ENCODE measurements around the gene FBXO41.

FBXO41 gene

DNA sequence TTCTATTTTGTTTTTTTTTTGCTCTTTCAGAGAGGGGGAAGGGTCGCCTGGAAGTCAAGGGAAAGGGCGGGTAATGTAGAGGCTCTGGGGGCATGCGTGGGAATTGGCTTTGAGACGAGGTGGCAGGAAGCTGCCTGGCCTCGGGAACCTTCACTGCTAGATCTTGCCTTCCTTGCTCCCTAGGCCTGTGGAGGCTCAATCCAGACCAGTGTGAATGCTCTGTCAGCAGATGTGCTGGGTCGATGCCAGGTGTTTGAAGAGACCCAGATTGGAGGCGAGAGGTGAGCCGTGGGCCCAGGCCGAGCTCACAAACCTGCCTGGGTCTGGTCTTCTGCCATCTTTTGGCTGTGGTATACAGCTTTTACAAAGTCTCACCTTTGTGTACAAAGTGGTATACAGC, 34.6 kb downstream of the FBXO41 start:
- ChIA-PET POLR2A (interaction anchor here (1.0 kb wide), 1 partner anchor 16 kb away, joined by 3 read pairs; the partner anchor contains the start of gene CCT7), CTCF (interaction anchor here (1.5 to 2.0 kb wide), 2 partner anchors 10 to 37 kb away, joined by 3 to 7 read pairs; no protein-coding TSS in a partner anchor)
- no peaks in the 10 kb centered on the region for H3K4me1 ChIP-seq (ENCODE audit: control insufficient read depth, insufficient read depth, low read length)
- no peak for TF ChIP-seq ZNF768 (tag by site-specific recombination; IDR thresholded peaks at IDR 0.05)
- TF ChIP-seq, protein P1, sequence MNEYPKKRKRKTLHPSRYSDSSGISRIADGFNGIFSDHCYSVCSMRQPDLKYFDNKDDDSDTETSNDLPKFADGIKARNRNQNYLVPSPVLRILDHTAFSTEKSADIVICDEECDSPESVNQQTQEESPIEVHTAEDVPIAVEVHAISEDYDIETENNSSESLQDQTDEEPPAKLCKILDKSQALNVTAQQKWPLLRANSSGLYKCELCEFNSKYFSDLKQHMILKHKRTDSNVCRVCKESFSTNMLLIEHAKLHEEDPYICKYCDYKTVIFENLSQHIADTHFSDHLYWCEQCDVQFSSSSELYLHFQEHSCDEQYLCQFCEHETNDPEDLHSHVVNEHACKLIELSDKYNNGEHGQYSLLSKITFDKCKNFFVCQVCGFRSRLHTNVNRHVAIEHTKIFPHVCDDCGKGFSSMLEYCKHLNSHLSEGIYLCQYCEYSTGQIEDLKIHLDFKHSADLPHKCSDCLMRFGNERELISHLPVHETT (tag by site-specific recombination; IDR thresholded peaks at IDR 0.05) = no peak
- no peak for TF ChIP-seq ZNF274 (IDR thresholded peaks at IDR 0.05; ENCODE audit: low read length)
- TF ChIP-seq ZNF274 (tag by site-specific recombination; IDR thresholded peaks at IDR 0.05; ENCODE audit: borderline replicate concordance) = no peak
- TF ChIP-seq, protein P2, sequence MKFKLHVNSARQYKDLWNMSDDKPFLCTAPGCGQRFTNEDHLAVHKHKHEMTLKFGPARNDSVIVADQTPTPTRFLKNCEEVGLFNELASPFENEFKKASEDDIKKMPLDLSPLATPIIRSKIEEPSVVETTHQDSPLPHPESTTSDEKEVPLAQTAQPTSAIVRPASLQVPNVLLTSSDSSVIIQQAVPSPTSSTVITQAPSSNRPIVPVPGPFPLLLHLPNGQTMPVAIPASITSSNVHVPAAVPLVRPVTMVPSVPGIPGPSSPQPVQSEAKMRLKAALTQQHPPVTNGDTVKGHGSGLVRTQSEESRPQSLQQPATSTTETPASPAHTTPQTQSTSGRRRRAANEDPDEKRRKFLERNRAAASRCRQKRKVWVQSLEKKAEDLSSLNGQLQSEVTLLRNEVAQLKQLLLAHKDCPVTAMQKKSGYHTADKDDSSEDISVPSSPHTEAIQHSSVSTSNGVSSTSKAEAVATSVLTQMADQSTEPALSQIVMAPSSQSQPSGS (tag by site-specific recombination; IDR thresholded peaks at IDR 0.05; ENCODE audit: low read depth) = no peak
- TF ChIP-seq BCL11A (tag by site-specific recombination; IDR thresholded peaks at IDR 0.05; ENCODE audit: low read depth) = no peak
- TF ChIP-seq BCL11B (tag by site-specific recombination; IDR thresholded peaks at IDR 0.05; ENCODE audit: low read depth) = no peak
- TF ChIP-seq PRDM1 (tag by site-specific recombination; IDR thresholded peaks at IDR 0.05) = no peak
- no peak for TF ChIP-seq ZNF549 (tag by site-specific recombination; IDR thresholded peaks at IDR 0.05)
- TF ChIP-seq, protein P3, sequence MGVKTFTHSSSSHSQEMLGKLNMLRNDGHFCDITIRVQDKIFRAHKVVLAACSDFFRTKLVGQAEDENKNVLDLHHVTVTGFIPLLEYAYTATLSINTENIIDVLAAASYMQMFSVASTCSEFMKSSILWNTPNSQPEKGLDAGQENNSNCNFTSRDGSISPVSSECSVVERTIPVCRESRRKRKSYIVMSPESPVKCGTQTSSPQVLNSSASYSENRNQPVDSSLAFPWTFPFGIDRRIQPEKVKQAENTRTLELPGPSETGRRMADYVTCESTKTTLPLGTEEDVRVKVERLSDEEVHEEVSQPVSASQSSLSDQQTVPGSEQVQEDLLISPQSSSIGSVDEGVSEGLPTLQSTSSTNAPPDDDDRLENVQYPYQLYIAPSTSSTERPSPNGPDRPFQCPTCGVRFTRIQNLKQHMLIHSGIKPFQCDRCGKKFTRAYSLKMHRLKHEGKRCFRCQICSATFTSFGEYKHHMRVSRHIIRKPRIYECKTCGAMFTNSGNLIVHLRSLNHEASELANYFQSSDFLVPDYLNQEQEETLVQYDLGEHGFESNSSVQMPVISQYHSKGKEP (tag by site-specific recombination; IDR thresholded peaks at IDR 0.05) = no peak
- no peak overlapping the region for H3K4me3 ChIP-seq (ENCODE audit: low read depth, low read length)
- H3K9me3 ChIP-seq (ENCODE audit: control insufficient read depth, insufficient read depth, low read depth, low read length) = no peaks in the 10 kb centered on the region
- no peak overlapping the region for H3K27ac ChIP-seq (ENCODE audit: extremely low read depth, low read depth, low read length)
- peaks cover 69 to 99% of the 10 kb centered on the region in 2 experiments for H3K36me3 ChIP-seq (ENCODE audit: control insufficient read depth in 2 of 2, insufficient read depth in 1 of 2, low read length in 2 of 2)

DNA sequence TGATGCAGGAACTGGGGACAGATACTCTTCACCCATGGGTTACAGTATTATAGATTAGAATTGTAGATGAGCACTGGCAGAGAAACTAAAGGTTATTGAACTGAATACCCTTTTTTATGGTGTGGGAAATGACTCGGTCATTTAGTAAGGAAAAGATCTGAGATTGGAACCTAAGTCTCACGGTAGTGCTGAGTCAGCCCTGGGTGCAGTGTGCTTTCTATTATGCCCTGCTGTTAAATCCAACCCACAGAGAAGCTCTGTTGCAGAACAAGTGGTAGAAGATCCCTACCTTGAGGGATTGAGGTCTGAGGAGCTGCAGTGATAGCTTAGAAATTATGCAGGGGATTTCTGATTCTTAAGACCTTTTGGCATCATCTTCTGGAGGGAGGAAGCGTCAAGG, 37.4 kb downstream of the FBXO41 start:
- no peaks in the 10 kb centered on the region for H3K9me3 ChIP-seq (ENCODE audit: control insufficient read depth, insufficient read depth, low read depth, low read length)
- H3K4me3 ChIP-seq (ENCODE audit: low read depth, low read length) = no peak overlapping the region
- H3K4me1 ChIP-seq (ENCODE audit: control insufficient read depth, insufficient read depth, low read length) = peaks cover 2% of the 10 kb centered on the region; the same call in 1 of the 2 replicates
- ChIA-PET CTCF (interaction anchor here (0.9 to 1.5 kb wide), 2 partner anchors 12 to 34 kb away, joined by 3 read pairs; no protein-coding TSS in a partner anchor), POLR2A (interaction anchor here (1.1 to 2.4 kb wide), 2 partner anchors 11 to 13 kb away, joined by 7 to 9 read pairs; partner anchors contain the start of gene CCT7)
- peaks cover 73 to 100% of the 10 kb centered on the region in 2 experiments for H3K36me3 ChIP-seq (ENCODE audit: control insufficient read depth in 2 of 2, insufficient read depth in 1 of 2, low read length in 2 of 2)
- no peak for TF ChIP-seq ZFP3 (tag by site-specific recombination; IDR thresholded peaks at IDR 0.05; ENCODE audit: low read depth)
- no peak for TF ChIP-seq ZNF155 (tag by site-specific recombination; IDR thresholded peaks at IDR 0.05)
- TF ChIP-seq, protein P4, sequence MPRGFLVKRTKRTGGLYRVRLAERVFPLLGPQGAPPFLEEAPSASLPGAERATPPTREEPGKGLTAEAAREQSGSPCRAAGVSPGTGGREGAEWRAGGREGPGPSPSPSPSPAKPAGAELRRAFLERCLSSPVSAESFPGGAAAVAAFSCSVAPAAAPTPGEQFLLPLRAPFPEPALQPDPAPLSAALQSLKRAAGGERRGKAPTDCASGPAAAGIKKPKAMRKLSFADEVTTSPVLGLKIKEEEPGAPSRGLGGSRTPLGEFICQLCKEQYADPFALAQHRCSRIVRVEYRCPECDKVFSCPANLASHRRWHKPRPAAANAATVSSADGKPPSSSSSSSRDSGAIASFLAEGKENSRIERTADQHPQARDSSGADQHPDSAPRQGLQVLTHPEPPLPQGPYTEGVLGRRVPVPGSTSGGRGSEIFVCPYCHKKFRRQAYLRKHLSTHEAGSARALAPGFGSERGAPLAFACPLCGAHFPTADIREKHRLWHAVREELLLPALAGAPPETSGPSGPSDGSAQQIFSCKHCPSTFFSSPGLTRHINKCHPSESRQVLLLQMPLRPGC (tag by site-specific recombination; IDR thresholded peaks at IDR 0.05) = no peak
- no peak overlapping the region for H3K27ac ChIP-seq (ENCODE audit: extremely low read depth, low read depth, low read length)

DNA sequence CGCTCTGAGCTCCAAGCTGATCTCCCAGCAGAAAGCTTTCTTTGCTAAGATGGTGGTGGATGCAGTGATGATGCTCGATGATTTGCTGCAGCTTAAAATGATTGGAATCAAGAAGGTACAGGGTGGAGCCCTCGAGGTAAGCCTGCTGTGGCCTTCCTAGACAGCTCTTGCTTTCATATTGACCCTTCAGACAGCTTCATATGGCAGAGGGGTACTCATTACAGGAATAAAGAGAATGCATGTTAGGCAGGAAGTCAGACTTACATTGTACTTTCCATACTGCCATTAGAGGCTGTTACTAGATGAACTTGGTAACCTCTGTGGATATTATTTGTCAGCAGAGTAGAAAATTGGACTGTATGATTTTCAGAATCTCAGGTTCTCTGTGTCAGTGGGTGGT, 39.7 kb downstream of the FBXO41 start:
- Histone ChIP-seq H3K36me3 (ENCODE audit: control insufficient read depth in 2 of 2, insufficient read depth in 1 of 2, low read length in 2 of 2) (peaks cover 72 to 100% of the 10 kb centered on the region in 2 experiments), H3K9me3 (ENCODE audit: control insufficient read depth, insufficient read depth, low read depth, low read length) (no peaks in the 10 kb centered on the region), H3K4me3 (ENCODE audit: low read depth, low read length) (no peak overlapping the region), H3K27ac (ENCODE audit: extremely low read depth, low read depth, low read length) (no peak overlapping the region), H3K4me1 (ENCODE audit: control insufficient read depth, insufficient read depth, low read length) (peaks cover 2% of the 10 kb centered on the region; the same call in 1 of the 2 replicates)
- no peak for TF ChIP-seq ZNF221 (tag by site-specific recombination; IDR thresholded peaks at IDR 0.05; ENCODE audit: borderline replicate concordance)
- no peak for TF ChIP-seq PRDM1 (tag by site-specific recombination; IDR thresholded peaks at IDR 0.05)
- TF ChIP-seq ZNF354C (tag by site-specific recombination; IDR thresholded peaks at IDR 0.05; ENCODE audit: borderline replicate concordance, low read depth) = no peak
- TF ChIP-seq ZNF157 (tag by site-specific recombination; IDR thresholded peaks at IDR 0.05) = no peak
- TF ChIP-seq ZNF585B (tag by site-specific recombination; IDR thresholded peaks at IDR 0.05) = no peak
- TF ChIP-seq ZNF140 (tag by site-specific recombination; IDR thresholded peaks at IDR 0.05) = no peak
- ChIA-PET POLR2A (interaction anchor here (2.4 to 4.0 kb wide), 2 partner anchors 9 to 10 kb away, joined by 6 to 33 read pairs; partner anchors contain the start of genes CCT7 and PRADC1), CTCF (interaction anchor here (0.6 to 1.9 kb wide), 5 partner anchors 9 to 398 kb away, joined by 3 to 6 read pairs (median 3); no protein-coding TSS in a partner anchor)

All from HEK293 (cell line).